Pancreas (tissue), 10 donors: Measurements from ENCODE around the gene GZF1. TPM values are rescaled to one million over a fixed set of nuclear protein-coding genes. Genes with fewer than 3 reads are reported as not detected.

ENCODE experiments used
- ATAC-seq, 4 donors: fragments of 200-7000 bp; cut with Tn5 transposase; one replicate each; pipeline versions ENCODE4 v1.8.0 to v1.9.1; 2020; ENCODE audit warnings: mild to moderate bottlenecking in 4 of 4, moderate library complexity in 4 of 4
- DNase-seq, 6 donors: peaks; one replicate each; pipeline ENCODE4 v3.0.0-alpha.2; 2020
- FAIRE-seq: peaks from 2 replicates; lab custom pipeline; 2012; peaks lifted over from hg19 to GRCh38; lab: Jason Lieb, UNC
- H3K27ac ChIP-seq, 4 donors: fragments of 200-600 bp; sonication (generic); 1 replicate in 3 of 4; 2 replicates in 1 of 4; pipeline versions ENCODE4 v1.5.0 to v1.8.0; 2020
- H3K27me3 ChIP-seq, 4 donors: fragments of 200-600 bp; one replicate each; pipeline ENCODE4 v1.8.0; 2021
- H3K36me3 ChIP-seq, 3 donors: fragments of 200-600 bp; sonication (generic) in 1 of 3; one replicate each; pipeline versions ENCODE4 v1.5.0 to v1.8.0; 2020 to 2021
- H3K4me1 ChIP-seq, 3 donors: fragments of 200-600 bp; one replicate each; pipeline ENCODE4 v1.8.0; 2021
- H3K4me3 ChIP-seq, 4 donors: fragments of 200-600 bp; sonication (generic) in 2 of 4; one replicate each; pipeline versions ENCODE4 v1.5.0 to v1.8.0; 2020 to 2021
- H3K9me3 ChIP-seq, 4 donors: fragments of 200-600 bp; one replicate each; pipeline ENCODE4 v1.8.0; 2021
- CTCF ChIP-seq, 4 donors: fragments of 200-600 bp; sonication (generic) in 3 of 4; IDR thresholded peaks; one replicate each; pipeline versions ENCODE4 v1.5.0 to v1.8.0; 2021; ENCODE audit warnings: antibody characterized with exemption in 4 of 4
- WGBS, 2 donors: extraction: QIAGEN DNeasy Blood & Tissue Kit; methylation state at CpG; one replicate each; pipeline ENCODE4 v1.1.7; 2013; 5-methylcytosine and 5-hydroxymethylcytosine counted together
- intact Hi-C, 3 donors: fragments of 100-400 bp; cut with DNase I; formaldehyde crosslinking; loops; one replicate each; pipeline versions ENCODE4 v1.11.1 to v1.14.2; 2022
- polyA plus RNA-seq, 2 donors: library from polyadenylated mRNA; stranded (reverse); fragments of 200-250 nt; gene quantifications; one replicate each; pipeline ENCODE4 v1.2.3, GENCODE V29; 2013
- total RNA-seq, 6 donors: library from RNA; stranded (reverse); fragmentation: NEBNext Ultra II Directional in 4 of 6; extraction: Animal tissue kit (Norgen Biotek cat#: 25700) in 4 of 6; gene quantifications; one replicate each; pipeline versions ENCODE4 v1.2.1 to v1.2.4, GENCODE V29; 2021 to 2023
- donor health status: healthy with polysubstance abuse.
- donor health status: DM: no; HTN: no; CAD: no; lungs with moderate emphysema.
- donor health status: DM: no; HTN: no; CAD: no.
- donor health status: control.
- donor health status: control.
- donor health status: Bipolar disorder and iron deficiency.
- donor health status: DM: yes; HTN: yes; CAD: no.
- donor health status: DM: no; HTN: no; CAD: no.
- donor health status: DM: no; HTN: no; CAD: no.
- donor health status: DM: yes; HTN: yes; CAD: no.

The GZF1 gene
- total and polyA plus RNA-seq, 8 donors: 3.5 to 7.9 (median 4.3) TPM

- 87 to 93% methylated on average over 2 of the region's 2 CpGs for WGBS, 2 donors
- TF ChIP-seq CTCF (IDR thresholded peaks at IDR 0.05): no peak
- DNase-seq: no peak
- Histone ChIP-seq H3K27ac (no peak overlapping the region), H3K4me1 (peaks cover 7 to 33% (median 17%) of the 10 kb centered on the region in 3 donors), H3K36me3 (peaks cover 0 to 26% (median 18%) of the 10 kb centered on the region in 3 donors), H3K9me3 (no peaks in the 10 kb centered on the region), H3K4me3 (no peak overlapping the region), H3K27me3 (no peaks in the 10 kb centered on the region)
- intact Hi-C loops: no loop called here
- FAIRE-seq: no peak
- ATAC-seq: no peak
These were observed 6.5 kb downstream of the GZF1 start for GRCh38 chr20:23368316-23369071.

GRCh38 chr20:23369072-23369823, 7.3 kb downstream of the GZF1 start:
- intact Hi-C loops: no loop called here
- 95 to 96% methylated on average over 14 of the region's 14 CpGs for WGBS, 2 donors
- Histone ChIP-seq H3K27me3 (no peaks in the 10 kb centered on the region), H3K36me3 (peaks cover 0 to 26% (median 18%) of the 10 kb centered on the region in 3 donors), H3K4me3 (no peak overlapping the region), H3K4me1 (peaks cover 7 to 30% (median 15%) of the 10 kb centered on the region in 3 donors), H3K27ac (no peak overlapping the region), H3K9me3 (no peaks in the 10 kb centered on the region)
- FAIRE-seq: no peak
- ATAC-seq: no peak
- no peak for TF ChIP-seq CTCF (IDR thresholded peaks at IDR 0.05)
- DNase-seq: no peak

DNA sequence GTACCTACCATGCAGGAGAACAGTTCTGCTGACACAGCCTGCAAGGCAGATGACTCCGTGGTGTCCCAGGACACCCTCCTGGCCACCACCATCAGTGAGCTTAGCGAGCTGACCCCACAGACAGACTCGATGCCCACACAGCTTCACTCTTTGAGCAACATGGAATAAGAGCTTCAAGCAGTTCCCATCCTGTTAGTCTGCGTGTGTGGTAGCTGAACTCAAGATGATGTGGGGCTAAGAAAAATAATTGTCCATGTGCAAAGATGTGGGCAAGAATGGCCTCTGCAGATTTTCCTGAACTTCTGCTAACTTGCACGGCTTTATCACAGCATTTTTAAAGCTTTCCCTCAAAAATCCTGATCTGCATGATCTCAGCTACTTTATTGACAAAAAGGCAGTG, 8.3 kb downstream of the GZF1 start:
- H3K27me3 ChIP-seq: no peaks in the 10 kb centered on the region
- peaks cover 7 to 30% (median 15%) of the 10 kb centered on the region in 3 donors for H3K4me1 ChIP-seq
- FAIRE-seq: no peak
- intact Hi-C loops: no loop called here
- WGBS, 2 donors: 89 to 91% methylated on average over 5 of the region's 5 CpGs
- no peak for DNase-seq
- no peak overlapping the region for H3K27ac ChIP-seq
- ATAC-seq: no peak
- H3K36me3 ChIP-seq: peaks cover 0 to 27% (median 18%) of the 10 kb centered on the region in 3 donors
- H3K9me3 ChIP-seq: no peaks in the 10 kb centered on the region
- no peak for TF ChIP-seq CTCF (IDR thresholded peaks at IDR 0.05)
- no peak overlapping the region for H3K4me3 ChIP-seq

DNA sequence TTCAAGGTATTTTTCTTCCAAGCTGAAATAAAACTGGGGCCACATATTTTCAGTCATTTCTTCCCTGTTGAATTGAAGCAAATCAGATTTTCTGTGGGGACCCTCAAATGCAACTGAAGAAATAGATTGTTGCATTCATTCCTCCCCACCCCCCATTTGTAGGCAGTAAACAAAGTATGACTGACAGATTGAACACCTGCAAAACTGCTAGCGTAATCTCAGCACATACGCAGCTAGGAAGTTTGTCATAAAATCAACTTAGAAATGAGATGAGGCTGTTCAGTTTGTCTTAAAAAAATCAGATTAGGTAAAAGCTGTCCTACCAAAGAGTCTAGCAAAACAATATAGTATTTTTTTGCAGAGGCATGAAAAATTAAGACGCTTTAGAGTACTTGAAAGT, 8.9 kb downstream of the GZF1 start:
- Histone ChIP-seq H3K4me3 (no peak overlapping the region), H3K9me3 (no peaks in the 10 kb centered on the region), H3K36me3 (peaks cover 0 to 33% (median 18%) of the 10 kb centered on the region in 3 donors), H3K4me1 (peaks cover 7 to 28% (median 14%) of the 10 kb centered on the region in 3 donors), H3K27ac (no peak overlapping the region), H3K27me3 (no peaks in the 10 kb centered on the region)
- DNase-seq: no peak
- no peak for FAIRE-seq
- WGBS, 2 donors: 61 to 79% methylated on average over 3 of the region's 3 CpGs
- no peak for TF ChIP-seq CTCF (IDR thresholded peaks at IDR 0.05)
- no peak for ATAC-seq
- intact Hi-C loops: no loop called here
